Skeletal muscle satellite cell (primary cell): ENCODE measurements around the gene PLXNA4.

Source experiments
- H3K27me3 ChIP-seq: 2 replicates; pipeline ENCODE4 v1.7.0; 2013; ENCODE audit warnings: low read length; ENCODE audit not compliant: control insufficient read depth, insufficient read depth
- H3K36me3 ChIP-seq: 2 replicates; pipeline ENCODE4 v1.7.0; 2013; ENCODE audit warnings: mild to moderate bottlenecking, control low read depth, low read length; ENCODE audit not compliant: insufficient read depth
- H3K4me1 ChIP-seq: 2 replicates; pipeline ENCODE4 v1.7.0; 2013; ENCODE audit warnings: low read length; ENCODE audit not compliant: control insufficient read depth, insufficient read depth
- H3K4me2 ChIP-seq: 2 replicates; pipeline ENCODE4 v1.7.0; 2013; ENCODE audit warnings: mild to moderate bottlenecking, low read length
- H3K4me3 ChIP-seq: 2 replicates; pipeline ENCODE4 v1.7.0; 2013; ENCODE audit warnings: low read length
- H3K9ac ChIP-seq: 2 replicates; pipeline ENCODE4 v1.7.0; 2013; ENCODE audit warnings: mild to moderate bottlenecking, low read depth, low read length, moderate library complexity
- H3K9me3 ChIP-seq: replicated peaks from 2 replicates; pipeline ENCODE4 v1.7.0; 2013; ENCODE audit warnings: mild to moderate bottlenecking, control low read depth, low read length

Gene PLXNA4

GRCh38 chr7:132373879-132374278, 202.4 kb downstream of the PLXNA4 start:
- Histone ChIP-seq H3K4me2 (no peak overlapping the region), H3K4me3 (no peak overlapping the region), H3K4me1 (no peaks in the 10 kb centered on the region), H3K9ac (no peak overlapping the region), H3K9me3 (no peaks in the 10 kb centered on the region), H3K36me3 (no peaks in the 10 kb centered on the region), H3K27me3 (no peaks in the 10 kb centered on the region)

- H3K36me3 ChIP-seq: no peaks in the 10 kb centered on the region
- no peak overlapping the region for H3K9ac ChIP-seq
- H3K4me3 ChIP-seq: no peak overlapping the region
- H3K4me2 ChIP-seq: no peak overlapping the region
- no peaks in the 10 kb centered on the region for H3K4me1 ChIP-seq
- H3K9me3 ChIP-seq: no peaks in the 10 kb centered on the region
- H3K27me3 ChIP-seq: no peaks in the 10 kb centered on the region
Measured at GRCh38 chr7:132373041-132373440, 203.2 kb downstream of the PLXNA4 start.

- Histone ChIP-seq H3K36me3 (no peaks in the 10 kb centered on the region), H3K4me1 (no peaks in the 10 kb centered on the region), H3K27me3 (no peaks in the 10 kb centered on the region), H3K9ac (no peak overlapping the region), H3K9me3 (no peaks in the 10 kb centered on the region), H3K4me3 (no peak overlapping the region), H3K4me2 (no peak overlapping the region)
Measured at GRCh38 chr7:132371948-132372347, 204.3 kb downstream of the PLXNA4 start.

GRCh38 chr7:132368246-132368900, 207.9 kb downstream of the PLXNA4 start:
- no peak overlapping the region for H3K9ac ChIP-seq
- no peaks in the 10 kb centered on the region for H3K36me3 ChIP-seq
- no peak overlapping the region for H3K4me2 ChIP-seq
- H3K27me3 ChIP-seq: no peaks in the 10 kb centered on the region
- H3K9me3 ChIP-seq: no peaks in the 10 kb centered on the region
- no peaks in the 10 kb centered on the region for H3K4me1 ChIP-seq
- H3K4me3 ChIP-seq: no peak overlapping the region

- no peaks in the 10 kb centered on the region for H3K9me3 ChIP-seq
- no peaks in the 10 kb centered on the region for H3K4me1 ChIP-seq
- H3K4me2 ChIP-seq: no peak overlapping the region
- no peaks in the 10 kb centered on the region for H3K36me3 ChIP-seq
- no peaks in the 10 kb centered on the region for H3K27me3 ChIP-seq
- H3K9ac ChIP-seq: no peak overlapping the region
- no peak overlapping the region for H3K4me3 ChIP-seq
Measured at GRCh38 chr7:132367795-132368194, 208.5 kb downstream of the PLXNA4 start.

- Histone ChIP-seq H3K36me3 (no peaks in the 10 kb centered on the region), H3K4me3 (no peak overlapping the region), H3K27me3 (no peaks in the 10 kb centered on the region), H3K9me3 (no peaks in the 10 kb centered on the region), H3K4me1 (no peaks in the 10 kb centered on the region), H3K9ac (no peak overlapping the region), H3K4me2 (no peak overlapping the region)
Measured at GRCh38 chr7:132367004-132367403, 209.3 kb downstream of the PLXNA4 start.

GRCh38 chr7:132364226-132364625, 212.0 kb downstream of the PLXNA4 start:
- Histone ChIP-seq H3K36me3 (no peaks in the 10 kb centered on the region), H3K27me3 (no peaks in the 10 kb centered on the region), H3K4me2 (no peak overlapping the region), H3K9me3 (no peaks in the 10 kb centered on the region), H3K9ac (no peak overlapping the region), H3K4me3 (no peak overlapping the region), H3K4me1 (no peaks in the 10 kb centered on the region)

GRCh38 chr7:132362059-132362458, 214.2 kb downstream of the PLXNA4 start:
- Histone ChIP-seq H3K27me3 (no peaks in the 10 kb centered on the region), H3K36me3 (no peaks in the 10 kb centered on the region), H3K9ac (no peak overlapping the region)

GRCh38 chr7:132361146-132361545, 215.1 kb downstream of the PLXNA4 start:
- no peak overlapping the region for H3K4me2 ChIP-seq
- H3K4me3 ChIP-seq: no peak overlapping the region
- H3K27me3 ChIP-seq: no peaks in the 10 kb centered on the region
- H3K4me1 ChIP-seq: no peaks in the 10 kb centered on the region
- no peaks in the 10 kb centered on the region for H3K9me3 ChIP-seq
- no peak overlapping the region for H3K9ac ChIP-seq
- no peaks in the 10 kb centered on the region for H3K36me3 ChIP-seq

More at GRCh38 chr7:132362059-132362458, 214.2 kb downstream of the PLXNA4 start:
- Histone ChIP-seq H3K4me2 (no peak overlapping the region), H3K9me3 (no peaks in the 10 kb centered on the region), H3K4me3 (no peak overlapping the region), H3K4me1 (no peaks in the 10 kb centered on the region)

GRCh38 chr7:132359743-132360142, 216.5 kb downstream of the PLXNA4 start:
- no peaks in the 10 kb centered on the region for H3K4me1 ChIP-seq
- H3K9me3 ChIP-seq: no peaks in the 10 kb centered on the region
- H3K4me2 ChIP-seq: no peak overlapping the region
- no peak overlapping the region for H3K4me3 ChIP-seq
- no peaks in the 10 kb centered on the region for H3K27me3 ChIP-seq
- no peaks in the 10 kb centered on the region for H3K36me3 ChIP-seq
- H3K9ac ChIP-seq: no peak overlapping the region

GRCh38 chr7:132355048-132355447, 221.2 kb downstream of the PLXNA4 start:
- H3K4me2 ChIP-seq: no peak overlapping the region
- H3K36me3 ChIP-seq: no peaks in the 10 kb centered on the region
- no peak overlapping the region for H3K4me3 ChIP-seq
- H3K27me3 ChIP-seq: no peaks in the 10 kb centered on the region
- H3K4me1 ChIP-seq: no peaks in the 10 kb centered on the region
- H3K9ac ChIP-seq: no peak overlapping the region
- H3K9me3 ChIP-seq: no peaks in the 10 kb centered on the region

GRCh38 chr7:132354527-132354926, 221.7 kb downstream of the PLXNA4 start:
- Histone ChIP-seq H3K9me3 (no peaks in the 10 kb centered on the region), H3K36me3 (no peaks in the 10 kb centered on the region), H3K27me3 (no peaks in the 10 kb centered on the region), H3K9ac (no peak overlapping the region), H3K4me3 (no peak overlapping the region), H3K4me2 (no peak overlapping the region), H3K4me1 (no peaks in the 10 kb centered on the region)
